SK-N-SH (cell line): ENCODE results near the gene MADD. TPM values are rescaled to one million over a fixed set of nuclear protein-coding genes. Genes with fewer than 3 reads are reported as not detected.
A peak's percentile ranks its signal among the peaks of the same experiment; 100 is the strongest.

Experiments
- CTCF ChIA-PET: fragments of 300-600, 350-600 bp; formaldehyde crosslinking; extraction: SDS; loops from one replicate; lab custom pipeline; 2021; lab: Yijun Ruan, JAX
- POLR2A ChIA-PET: fragments of 350-600 bp; sonication (Branson Sonifier 250); formaldehyde crosslinking; extraction: SDS; loops from one replicate; lab custom pipeline; 2020; ENCODE audit warnings: antibody characterized with exemption, inconsistent platforms; lab: Yijun Ruan, JAX
- DNase-seq: peaks from one replicate; pipeline ENCODE4 v3.0.0; 2012
- H2AFZ ChIP-seq: fragments of 200-600 bp; sonication (generic); 2 replicates; pipeline ENCODE4 v1.8.1; 2016; ENCODE audit warnings: antibody characterized with exemption, mild to moderate bottlenecking, low read depth
- H3F3A ChIP-seq: fragments of 200-600 bp; sonication (generic); replicated peaks from 2 replicates; pipeline ENCODE3; 2016; ENCODE audit warnings: antibody characterized with exemption, mild to moderate bottlenecking; ENCODE audit not compliant: insufficient read depth
- H3K27ac ChIP-seq, 2 experiments: fragments of 200-500 bp in 1 of 2; fragments of 200-600 bp in 1 of 2; sonication (Bioruptor generic) in 1 of 2; sonication (generic), shearing (Covaris generic) in 1 of 2; 2 replicates each; pipeline versions ENCODE4 v1.5.1 to v1.6.1; 2014 to 2016; ENCODE audit warnings: low read depth in 2 of 2, inconsistent platforms in 1 of 2, low read length in 1 of 2, mild to moderate bottlenecking in 1 of 2, mixed read lengths in 1 of 2
- H3K27me3 ChIP-seq: fragments of 200-600 bp; sonication (generic), shearing (Covaris generic); 2 replicates; pipeline ENCODE4 v1.6.1; 2016; ENCODE audit warnings: mixed run types; ENCODE audit not compliant: insufficient read depth
- H3K36me3 ChIP-seq, 2 experiments: fragments of 200-500 bp in 1 of 2; fragments of 200-600 bp in 1 of 2; sonication (Bioruptor generic) in 1 of 2; sonication (generic) in 1 of 2; replicated peaks in 1 of 2; 2 replicates each; pipeline versions ENCODE3 to v1.5.1; 2014 to 2016; ENCODE audit warnings: low read length in 1 of 2, mild to moderate bottlenecking in 1 of 2; ENCODE audit not compliant: insufficient read depth in 2 of 2, control insufficient read depth in 1 of 2
- H3K4me1 ChIP-seq, 2 experiments: fragments of 200-500 bp in 1 of 2; fragments of 200-600 bp in 1 of 2; sonication (Bioruptor generic) in 1 of 2; sonication (generic), shearing (Covaris generic) in 1 of 2; 2 replicates each; pipeline versions ENCODE4 v1.5.1 to v1.6.1; 2014 to 2016; ENCODE audit warnings: low read depth in 1 of 2, low read length in 1 of 2, mixed run types in 1 of 2; ENCODE audit not compliant: insufficient read depth in 2 of 2, control insufficient read depth in 1 of 2
- H3K4me2 ChIP-seq: fragments of 200-600 bp; sonication (generic), shearing (Covaris generic); 2 replicates; pipeline ENCODE4 v1.6.1; 2017; ENCODE audit warnings: mixed run types
- H3K4me3 ChIP-seq, 2 experiments: fragments of 200-500 bp in 1 of 2; fragments of 200-600 bp in 1 of 2; sonication (Bioruptor generic) in 1 of 2; sonication (generic), shearing (Covaris generic) in 1 of 2; 2 replicates each; pipeline versions ENCODE4 v1.5.1 to v1.8.1; 2014 to 2016; ENCODE audit warnings: low read depth in 2 of 2, inconsistent platforms in 1 of 2, low read length in 1 of 2, mild to moderate bottlenecking in 1 of 2, mixed read lengths in 1 of 2, moderate library complexity in 1 of 2
- H3K79me2 ChIP-seq: fragments of 200-600 bp; sonication (generic); 2 replicates; pipeline ENCODE4 v1.8.1; 2017; ENCODE audit warnings: mild to moderate bottlenecking; ENCODE audit not compliant: insufficient read depth
- H3K9ac ChIP-seq: fragments of 200-600 bp; sonication (generic); 2 replicates; pipeline ENCODE4 v1.6.1; 2017; ENCODE audit warnings: mixed run types
- H3K9me2 ChIP-seq: fragments of 200-600 bp; sonication (generic); 2 replicates; pipeline ENCODE4 v1.6.1; 2017; ENCODE audit warnings: mixed run types
- H3K9me3 ChIP-seq: fragments of 200-600 bp; sonication (generic); 2 replicates; pipeline ENCODE4 v1.6.1; 2017; ENCODE audit warnings: mixed run types, mild to moderate bottlenecking, moderate library complexity
- H4K20me1 ChIP-seq: fragments of 200-600 bp; sonication (generic); 2 replicates; pipeline ENCODE4 v1.6.1; 2017; ENCODE audit warnings: mild to moderate bottlenecking, mixed run types; ENCODE audit not compliant: insufficient read depth
- CHD2 ChIP-seq: fragments of 150-350 bp; IDR thresholded peaks from 2 replicates; pipeline ENCODE4 v1.6.1; 2018; ENCODE audit warnings: low read length; ENCODE audit not compliant: partially characterized antibody
- EP300 ChIP-seq, 2 experiments: IDR thresholded peaks; 2 replicates each; pipeline versions ENCODE4 v1.4.0 to v1.6.1; 2012; ENCODE audit warnings: borderline replicate concordance in 1 of 2, low read depth in 1 of 2, low read length in 1 of 2
- EZH2phosphoT487 ChIP-seq: fragments of 200-600 bp; sonication (generic); IDR thresholded peaks from 2 replicates; pipeline ENCODE4 v1.6.1; 2017; ENCODE audit warnings: low read depth, mixed run types, mild to moderate bottlenecking, antibody characterized with exemption, moderate library complexity, borderline replicate concordance
- FOXJ3 ChIP-seq: sonication (generic); formaldehyde crosslinking; IDR thresholded peaks from 2 replicates; pipeline ENCODE4 v1.5.1; 2020; ENCODE audit warnings: mild to moderate bottlenecking, missing genetic modification reagents
- GABPA ChIP-seq: IDR thresholded peaks from 2 replicates; pipeline ENCODE4 v1.4.0; 2012; ENCODE audit warnings: low read depth, mild to moderate bottlenecking
- GATA2 ChIP-seq: sonication (generic); formaldehyde crosslinking; IDR thresholded peaks from 2 replicates; pipeline ENCODE4 v1.5.0; 2020; ENCODE audit warnings: mild to moderate bottlenecking, missing genetic modification reagents
- JUND ChIP-seq: IDR thresholded peaks from 2 replicates; pipeline ENCODE4 v1.4.0; 2012
- NFIC ChIP-seq: IDR thresholded peaks from 2 replicates; pipeline ENCODE4 v1.4.0; 2012; ENCODE audit warnings: borderline replicate concordance
- NRF1 ChIP-seq: IDR thresholded peaks from 2 replicates; pipeline ENCODE4 v1.6.1; 2012; ENCODE audit warnings: low read depth, mild to moderate bottlenecking, low read length
- RAD21 ChIP-seq: IDR thresholded peaks from 2 replicates; pipeline ENCODE4 v1.6.1; 2012; ENCODE audit warnings: mild to moderate bottlenecking, low read length
- RCOR1 ChIP-seq: fragments of 150-350 bp; IDR thresholded peaks from 2 replicates; pipeline ENCODE4 v1.6.1; 2017; ENCODE audit warnings: antibody characterized with exemption, low read length
- RFX5 ChIP-seq: IDR thresholded peaks from 2 replicates; pipeline ENCODE4 v1.6.1; 2012; ENCODE audit warnings: mild to moderate bottlenecking, improper control_type of control experiment, low read length
- SIN3A ChIP-seq: IDR thresholded peaks from 2 replicates; pipeline ENCODE4 v1.6.1; 2012; ENCODE audit warnings: low read depth, mild to moderate bottlenecking, low read length, moderate library complexity, borderline replicate concordance
- SMC3 ChIP-seq: IDR thresholded peaks from 2 replicates; pipeline ENCODE4 v1.6.1; 2012; ENCODE audit warnings: low read depth, low read length, improper control_type of control experiment
- TCF12 ChIP-seq: IDR thresholded peaks from 2 replicates; pipeline ENCODE4 v1.4.0; 2012
- TEAD4 ChIP-seq: IDR thresholded peaks from 2 replicates; pipeline ENCODE4 v1.4.0; 2012; ENCODE audit warnings: mild to moderate bottlenecking, borderline replicate concordance; ENCODE audit not compliant: insufficient read depth
- YY1 ChIP-seq: IDR thresholded peaks from 2 replicates; pipeline ENCODE4 v1.4.0; 2012; ENCODE audit warnings: low read depth, mild to moderate bottlenecking
- WGBS: methylation state at CpG from one replicate; pipeline ENCODE4 v1.1.6; 2017; ENCODE audit warnings: low lambda C conversion rate; 5-methylcytosine and 5-hydroxymethylcytosine counted together
- polyA plus RNA-seq, 3 experiments: library from polyadenylated mRNA; depleted of rRNA; stranded (reverse); fragments of >200 nt; gene quantifications; 2 replicates each; pipeline ENCODE4 v1.2.3, GENCODE V29; 2012
- TF ChIP-seq, protein P1 (sequence below): IDR thresholded peaks from 2 replicates; pipeline ENCODE4 v1.4.0; 2012; ENCODE audit warnings: low read depth, borderline replicate concordance
- TF ChIP-seq, protein P2 (sequence below): IDR thresholded peaks from 2 replicates; pipeline ENCODE4 v1.6.1; 2012; ENCODE audit warnings: mild to moderate bottlenecking, low read depth, low read length, moderate library complexity
- TF ChIP-seq, protein P3 (sequence below): fragments of 150-350 bp; IDR thresholded peaks from 2 replicates; pipeline ENCODE4 v1.6.1; 2017; ENCODE audit warnings: antibody characterized with exemption, low read length, low read depth, borderline replicate concordance
- TF ChIP-seq, protein P4 (sequence below): IDR thresholded peaks from 2 replicates; pipeline ENCODE4 v1.4.0; 2012; ENCODE audit warnings: low read depth

Gene MADD
- polyA plus RNA-seq, 1 of the 3 experiments (the other 2 are of a cell fraction), result 16.4 TPM

DNA sequence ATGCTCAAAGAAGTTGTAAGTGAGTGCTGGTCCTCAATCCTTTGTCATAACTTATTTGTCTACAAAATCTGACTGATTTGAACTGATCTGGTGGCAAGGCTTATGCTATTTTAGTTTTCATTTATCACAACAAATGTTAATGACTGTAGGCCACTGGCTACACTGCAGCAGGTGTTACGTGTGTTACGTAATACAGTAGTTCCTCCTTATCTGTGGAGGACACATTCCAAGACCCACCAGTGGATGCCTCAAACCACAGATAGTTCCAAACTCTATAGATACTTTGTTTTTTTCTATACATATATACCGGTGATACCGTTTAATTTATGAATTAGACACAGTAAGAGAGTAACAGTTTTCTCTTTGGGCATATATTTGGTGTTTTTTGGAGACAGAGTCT is 7.0 kb downstream of the MADD start:
- Histone ChIP-seq H3K9ac (no peak overlapping the region), H3F3A (peaks cover 3% of the 10 kb centered on the region), H3K9me2 (no peaks in the 10 kb centered on the region), H2AFZ (no peak overlapping the region), H3K79me2 (peaks cover 33% of the 10 kb centered on the region), H3K9me3 (no peaks in the 10 kb centered on the region), H3K36me3 (peaks cover 38 to 67% of the 10 kb centered on the region in 2 experiments), H3K4me3 (no peak overlapping the region), H3K27me3 (no peaks in the 10 kb centered on the region), H4K20me1 (peaks cover 21% of the 10 kb centered on the region), H3K27ac (peak overlapping the region in 1 of 2 experiments; percentile 23; a peak in 1 of 4 replicates), H3K4me1 (peaks cover 9% of the 10 kb centered on the region in 2 experiments; a peak in 3 of 4 replicates), H3K4me2 (no peak overlapping the region)
- DNase-seq, result no peak
- CTCF ChIA-PET, result no interaction called here
- TF ChIP-seq RCOR1 (no peak), NFIC (no peak), YY1 (no peak), JUND (no peak), EZH2phosphoT487 (no peak), RAD21 (no peak), RFX5 (no peak), TCF12 (no peak)
- TF ChIP-seq, protein P1, sequence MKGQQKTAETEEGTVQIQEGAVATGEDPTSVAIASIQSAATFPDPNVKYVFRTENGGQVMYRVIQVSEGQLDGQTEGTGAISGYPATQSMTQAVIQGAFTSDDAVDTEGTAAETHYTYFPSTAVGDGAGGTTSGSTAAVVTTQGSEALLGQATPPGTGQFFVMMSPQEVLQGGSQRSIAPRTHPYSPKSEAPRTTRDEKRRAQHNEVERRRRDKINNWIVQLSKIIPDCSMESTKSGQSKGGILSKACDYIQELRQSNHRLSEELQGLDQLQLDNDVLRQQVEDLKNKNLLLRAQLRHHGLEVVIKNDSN, result no peak
- POLR2A ChIA-PET, result no interaction called here
- 92% methylated on average over 4 of the region's 4 CpGs for WGBS

DNA sequence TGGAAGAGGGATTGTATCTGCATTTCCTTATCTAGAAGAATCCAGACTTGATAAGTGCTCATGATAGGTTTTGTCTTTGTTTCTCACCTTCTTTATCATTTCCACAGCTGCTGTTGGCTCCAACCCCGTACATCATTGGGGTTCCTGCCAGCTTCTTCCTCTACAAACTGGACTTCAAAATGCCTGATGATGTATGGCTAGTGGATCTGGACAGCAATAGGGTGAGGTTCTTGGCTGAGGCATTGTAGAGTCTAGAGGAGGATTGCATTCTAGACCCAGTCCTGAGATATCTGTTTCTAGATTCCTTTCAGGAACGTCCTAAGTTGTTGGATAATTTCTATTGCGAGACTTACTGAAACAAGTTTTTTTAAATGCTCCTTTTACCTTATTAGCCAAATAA is 8.1 kb downstream of the MADD start:
- TF ChIP-seq GABPA, result no peak
- TF ChIP-seq, protein P2, sequence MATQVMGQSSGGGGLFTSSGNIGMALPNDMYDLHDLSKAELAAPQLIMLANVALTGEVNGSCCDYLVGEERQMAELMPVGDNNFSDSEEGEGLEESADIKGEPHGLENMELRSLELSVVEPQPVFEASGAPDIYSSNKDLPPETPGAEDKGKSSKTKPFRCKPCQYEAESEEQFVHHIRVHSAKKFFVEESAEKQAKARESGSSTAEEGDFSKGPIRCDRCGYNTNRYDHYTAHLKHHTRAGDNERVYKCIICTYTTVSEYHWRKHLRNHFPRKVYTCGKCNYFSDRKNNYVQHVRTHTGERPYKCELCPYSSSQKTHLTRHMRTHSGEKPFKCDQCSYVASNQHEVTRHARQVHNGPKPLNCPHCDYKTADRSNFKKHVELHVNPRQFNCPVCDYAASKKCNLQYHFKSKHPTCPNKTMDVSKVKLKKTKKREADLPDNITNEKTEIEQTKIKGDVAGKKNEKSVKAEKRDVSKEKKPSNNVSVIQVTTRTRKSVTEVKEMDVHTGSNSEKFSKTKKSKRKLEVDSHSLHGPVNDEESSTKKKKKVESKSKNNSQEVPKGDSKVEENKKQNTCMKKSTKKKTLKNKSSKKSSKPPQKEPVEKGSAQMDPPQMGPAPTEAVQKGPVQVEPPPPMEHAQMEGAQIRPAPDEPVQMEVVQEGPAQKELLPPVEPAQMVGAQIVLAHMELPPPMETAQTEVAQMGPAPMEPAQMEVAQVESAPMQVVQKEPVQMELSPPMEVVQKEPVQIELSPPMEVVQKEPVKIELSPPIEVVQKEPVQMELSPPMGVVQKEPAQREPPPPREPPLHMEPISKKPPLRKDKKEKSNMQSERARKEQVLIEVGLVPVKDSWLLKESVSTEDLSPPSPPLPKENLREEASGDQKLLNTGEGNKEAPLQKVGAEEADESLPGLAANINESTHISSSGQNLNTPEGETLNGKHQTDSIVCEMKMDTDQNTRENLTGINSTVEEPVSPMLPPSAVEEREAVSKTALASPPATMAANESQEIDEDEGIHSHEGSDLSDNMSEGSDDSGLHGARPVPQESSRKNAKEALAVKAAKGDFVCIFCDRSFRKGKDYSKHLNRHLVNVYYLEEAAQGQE, result no peak
- TF ChIP-seq SIN3A, result no peak
- TF ChIP-seq EP300 (IDR thresholded peaks at IDR 0.05; ENCODE audit: borderline replicate concordance in 1 of 2, low read depth in 1 of 2, low read length in 1 of 2), result no peak
- no peak for TF ChIP-seq CHD2
- TF ChIP-seq, protein P3, sequence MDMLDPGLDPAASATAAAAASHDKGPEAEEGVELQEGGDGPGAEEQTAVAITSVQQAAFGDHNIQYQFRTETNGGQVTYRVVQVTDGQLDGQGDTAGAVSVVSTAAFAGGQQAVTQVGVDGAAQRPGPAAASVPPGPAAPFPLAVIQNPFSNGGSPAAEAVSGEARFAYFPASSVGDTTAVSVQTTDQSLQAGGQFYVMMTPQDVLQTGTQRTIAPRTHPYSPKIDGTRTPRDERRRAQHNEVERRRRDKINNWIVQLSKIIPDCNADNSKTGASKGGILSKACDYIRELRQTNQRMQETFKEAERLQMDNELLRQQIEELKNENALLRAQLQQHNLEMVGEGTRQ, result no peak
- TF ChIP-seq, protein P1, result no peak
- no peak for TF ChIP-seq TCF12
- no peak for TF ChIP-seq SMC3
- TF ChIP-seq NRF1, result no peak
- no peak for TF ChIP-seq YY1
- TF ChIP-seq TEAD4, result no peak
- no peak for TF ChIP-seq RAD21
- TF ChIP-seq GATA2 (CRISPR knock-in tag), result no peak
- TF ChIP-seq RCOR1, result no peak
- no peak for TF ChIP-seq FOXJ3
- TF ChIP-seq, protein P4, sequence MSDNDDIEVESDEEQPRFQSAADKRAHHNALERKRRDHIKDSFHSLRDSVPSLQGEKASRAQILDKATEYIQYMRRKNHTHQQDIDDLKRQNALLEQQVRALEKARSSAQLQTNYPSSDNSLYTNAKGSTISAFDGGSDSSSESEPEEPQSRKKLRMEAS, result no peak
- TF ChIP-seq, all 33 proteins: peak for 0
- CTCF ChIA-PET, result interaction anchor here (4.5 kb wide), 1 partner anchor 77 kb away, joined by 22 read pairs; no protein-coding TSS in a partner anchor
- H3K9me2 ChIP-seq, result no peaks in the 10 kb centered on the region
- H2AFZ ChIP-seq, result no peak overlapping the region
- WGBS, result 86% methylated on average over 3 of the region's 3 CpGs
- no peaks in the 10 kb centered on the region for H3K27me3 ChIP-seq
- no peak overlapping the region for H3K4me3 ChIP-seq
- H3K4me2 ChIP-seq, result no peak overlapping the region
- no peak for DNase-seq
- H3K36me3 ChIP-seq, result peaks cover 45 to 76% of the 10 kb centered on the region in 2 experiments
- H3K4me1 ChIP-seq, result no peaks in the 10 kb centered on the region; a peak in 1 of 4 replicates
- peak overlapping the region; percentile 23 to 40; a peak in 3 of 4 replicates for H3K27ac ChIP-seq
- peaks cover 3% of the 10 kb centered on the region for H3F3A ChIP-seq
- peaks cover 9% of the 10 kb centered on the region for H4K20me1 ChIP-seq
- H3K79me2 ChIP-seq, result peaks cover 22% of the 10 kb centered on the region
- H3K9ac ChIP-seq, result no peak overlapping the region
- no peaks in the 10 kb centered on the region for H3K9me3 ChIP-seq
- POLR2A ChIA-PET, result no interaction called here
